SHP77 (cell line): Measurements from ENCODE around the gene KCNC1.

ENCODE experiments used
- DNase-seq, 2 experiments: peaks; one replicate each; lab custom pipeline; 2025; lab: John Stamatoyannopoulos, UW

Gene KCNC1

DNA sequence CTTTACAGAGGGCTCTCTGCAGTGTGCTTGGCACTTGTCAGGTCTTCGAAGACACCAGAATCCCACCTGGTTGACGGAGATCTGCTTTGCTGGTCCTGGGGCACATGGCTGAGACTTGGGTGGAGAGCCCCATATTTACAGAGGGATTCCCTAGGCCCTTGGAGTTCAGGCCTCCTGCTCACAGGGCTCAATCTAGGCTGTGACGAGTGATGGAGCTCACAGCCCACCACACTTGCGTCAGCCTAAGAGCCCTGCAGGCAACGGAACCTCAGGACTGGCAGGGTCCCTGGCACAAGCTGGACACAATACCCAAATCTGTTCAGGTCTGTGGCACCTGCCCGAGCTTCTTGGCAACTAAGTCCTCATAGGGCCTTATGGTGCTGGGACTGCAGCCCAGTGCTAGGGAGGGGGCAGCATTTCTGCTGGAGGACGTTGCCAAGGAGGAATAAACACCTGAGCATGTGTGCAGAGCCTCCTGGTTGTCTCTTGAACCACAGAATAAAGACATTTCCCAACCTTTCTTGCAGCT lies 59.1 kb downstream of the KCNC1 start:
- DNase-seq = no peak

- DNase-seq = no peak
These were observed 60.4 kb downstream of the KCNC1 start for GRCh38 chr11:17794981-17795380.

- no peak for DNase-seq
These were observed 61.6 kb downstream of the KCNC1 start for GRCh38 chr11:17796154-17796553.

DNA sequence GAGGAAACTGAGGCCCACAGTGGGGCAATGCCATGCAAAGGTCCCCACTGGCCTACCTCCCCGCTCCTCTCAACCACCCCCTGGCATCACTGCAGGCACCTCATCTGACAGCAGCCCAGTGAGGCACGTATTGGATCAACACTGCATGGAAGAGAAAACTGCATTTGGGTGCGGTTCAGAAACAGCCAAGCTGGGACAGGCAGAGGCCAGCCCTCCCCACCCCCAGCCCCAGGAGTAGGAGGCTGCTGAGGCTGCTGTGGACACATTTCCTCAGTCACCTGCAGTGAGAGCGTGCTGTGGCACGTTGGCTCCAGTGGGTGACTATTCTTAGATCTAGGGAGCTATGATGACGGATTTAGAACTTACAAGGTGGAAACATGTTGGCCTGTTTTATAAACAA lies 63.7 kb downstream of the KCNC1 start:
- no peak for DNase-seq

DNA sequence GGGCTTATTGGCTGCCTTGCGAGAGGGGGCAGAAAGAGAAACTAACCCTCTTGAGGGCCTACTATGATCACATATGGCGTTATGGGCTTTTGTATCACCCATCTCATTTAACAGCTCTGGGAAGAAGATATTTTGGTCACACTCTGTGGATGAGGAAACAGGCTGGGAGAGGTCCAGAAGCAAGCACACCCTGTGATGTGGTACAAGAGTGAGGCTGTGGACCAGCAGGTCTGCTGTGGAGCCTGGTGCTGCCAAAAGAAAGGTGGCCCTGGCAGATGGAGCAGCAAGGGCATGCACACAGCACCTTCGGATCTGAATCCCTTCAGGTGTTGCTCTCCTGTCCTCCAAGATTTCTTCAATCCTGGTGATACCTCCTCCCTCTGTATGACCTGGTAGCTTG lies 64.1 kb downstream of the KCNC1 start:
- no peak for DNase-seq

GRCh38 chr11:17799147-17799546 lies 64.6 kb downstream of the KCNC1 start:
- DNase-seq = no peak

GRCh38 chr11:17801166-17801565 lies 66.6 kb downstream of the KCNC1 start:
- no peak for DNase-seq

- no peak for DNase-seq
These were observed 67.9 kb downstream of the KCNC1 start for GRCh38 chr11:17802491-17802890.

GRCh38 chr11:17803754-17804334 lies 69.3 kb downstream of the KCNC1 start:
- no peak for DNase-seq

DNA sequence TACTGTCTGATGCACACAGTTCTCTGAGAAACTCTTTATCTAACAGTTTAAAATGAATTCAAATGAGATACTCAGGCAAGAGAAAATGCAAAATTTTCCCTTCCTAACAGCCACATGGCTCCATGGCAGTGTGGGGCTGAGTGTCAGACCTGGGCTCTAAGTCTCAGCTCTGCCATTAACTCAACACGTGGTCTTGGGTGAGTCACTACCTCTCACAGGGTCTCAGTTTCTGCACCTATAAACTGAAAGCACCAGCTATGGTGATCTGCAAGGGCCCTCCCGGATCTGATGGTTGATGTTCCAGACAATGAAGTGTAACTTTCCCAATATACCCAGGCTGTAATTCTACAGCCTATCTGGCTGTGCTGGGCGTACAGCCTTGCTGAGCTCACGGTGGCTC lies 70.5 kb downstream of the KCNC1 start:
- DNase-seq = no peak

GRCh38 chr11:17805873-17806272 lies 71.3 kb downstream of the KCNC1 start:
- no peak for DNase-seq

DNA sequence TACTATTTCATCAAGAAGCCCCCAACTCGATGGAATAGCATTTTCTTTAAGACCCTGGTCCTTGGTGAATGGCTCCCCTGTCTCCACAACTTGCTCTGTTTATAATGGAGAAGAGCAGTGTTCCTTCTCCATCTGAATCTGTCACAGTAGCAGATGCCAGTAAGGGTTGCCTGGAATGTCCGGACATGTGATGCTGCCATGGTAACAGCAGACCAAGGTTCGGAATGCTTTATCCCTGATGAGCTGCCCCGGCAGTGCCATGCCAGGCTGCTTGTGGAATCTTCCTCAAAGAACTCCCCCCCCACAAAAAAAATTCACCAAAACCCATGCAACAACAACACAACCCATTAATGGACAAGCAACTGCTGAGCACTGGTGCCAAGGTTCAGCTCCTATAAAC lies 72.5 kb downstream of the KCNC1 start:
- no peak for DNase-seq

GRCh38 chr11:17810041-17810440 lies 75.5 kb downstream of the KCNC1 start:
- no peak for DNase-seq

DNA sequence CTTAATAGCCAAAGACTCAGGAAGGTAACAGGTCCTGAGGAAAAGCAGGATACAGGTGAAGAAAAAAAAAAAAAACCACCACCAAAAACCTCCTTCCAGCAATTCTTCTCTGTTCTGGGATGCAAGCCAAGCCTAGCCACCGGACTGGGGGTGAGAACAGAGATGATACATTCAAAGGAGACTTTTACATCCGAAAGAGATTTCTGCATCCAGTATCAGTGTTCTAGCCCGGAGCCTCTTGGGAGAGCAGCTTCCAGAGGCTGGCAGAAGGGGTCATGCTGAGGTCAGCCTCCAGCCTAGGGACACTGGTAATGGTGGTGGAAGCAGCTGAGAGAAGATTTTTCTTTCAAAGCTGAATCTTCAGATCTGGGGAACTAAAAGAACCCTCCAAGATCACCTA lies 76.2 kb downstream of the KCNC1 start:
- DNase-seq = no peak

DNA sequence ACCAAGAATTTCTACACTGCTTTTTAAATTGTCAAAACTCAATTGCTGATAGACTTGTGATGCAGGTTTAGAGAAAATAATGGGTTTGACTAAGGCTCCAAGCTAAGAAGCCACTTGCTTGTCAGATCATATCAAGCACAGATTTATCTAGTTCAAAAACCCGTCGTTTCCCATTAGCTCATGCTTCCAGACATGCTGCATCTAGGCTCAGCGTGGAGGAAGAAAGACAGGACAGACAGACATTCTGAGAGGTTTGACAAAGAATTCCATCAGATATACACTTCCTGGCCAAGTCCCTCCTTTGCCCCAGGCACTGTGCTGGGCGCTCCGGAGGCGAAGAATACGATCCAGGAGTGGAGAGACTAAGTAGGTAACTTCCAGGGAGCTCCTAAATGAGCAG lies 76.8 kb downstream of the KCNC1 start:
- no peak for DNase-seq

GRCh38 chr11:17812091-17812864 lies 77.7 kb downstream of the KCNC1 start:
- DNase-seq = no peak

DNA sequence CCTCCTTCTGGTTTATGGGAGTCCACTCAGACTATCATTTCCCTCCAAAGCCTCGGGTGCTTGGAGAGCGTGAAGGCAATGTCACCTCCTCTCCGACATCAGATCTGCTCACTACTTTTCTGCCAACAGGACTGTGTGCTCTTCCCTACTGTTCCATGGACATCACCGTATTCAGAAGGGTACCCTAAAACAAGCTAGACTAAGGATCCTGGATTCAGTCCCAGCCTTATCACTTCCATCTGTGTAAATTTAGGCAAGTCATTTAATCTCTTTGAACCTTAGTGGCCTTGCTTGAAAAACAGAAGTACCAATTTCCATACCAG lies 78.2 kb downstream of the KCNC1 start:
- DNase-seq = no peak

DNA sequence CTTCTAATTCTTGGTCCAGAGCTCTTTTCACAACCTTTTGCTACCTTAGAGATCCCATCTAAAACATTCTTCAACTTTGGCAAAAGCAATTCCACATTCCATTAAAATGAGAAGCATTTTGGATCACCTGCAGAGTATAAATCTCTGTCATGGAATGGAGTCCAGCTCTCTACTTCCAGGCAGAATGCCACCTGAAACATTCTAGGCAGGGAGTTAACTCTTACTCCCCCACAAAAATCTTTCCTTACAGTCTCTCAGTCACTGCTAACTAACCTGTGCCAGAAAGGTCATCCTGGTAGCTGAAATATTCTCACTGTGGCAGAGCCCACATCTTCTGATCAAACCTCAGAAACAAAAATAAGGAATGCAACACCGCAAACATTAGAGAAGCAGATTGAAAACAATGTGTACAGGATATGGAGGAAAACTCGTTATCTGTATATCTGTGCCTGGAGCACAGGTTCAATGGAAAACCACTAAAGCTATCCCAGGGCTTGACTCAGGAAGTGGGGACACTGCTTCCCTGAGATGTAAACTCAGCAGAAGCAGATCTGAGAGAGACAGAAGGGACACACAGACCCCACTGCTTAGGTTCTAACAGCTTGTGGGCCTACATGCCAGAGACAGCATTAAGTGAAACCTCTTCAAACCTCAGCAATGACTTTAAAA lies 78.9 kb downstream of the KCNC1 start:
- DNase-seq = no peak

DNA sequence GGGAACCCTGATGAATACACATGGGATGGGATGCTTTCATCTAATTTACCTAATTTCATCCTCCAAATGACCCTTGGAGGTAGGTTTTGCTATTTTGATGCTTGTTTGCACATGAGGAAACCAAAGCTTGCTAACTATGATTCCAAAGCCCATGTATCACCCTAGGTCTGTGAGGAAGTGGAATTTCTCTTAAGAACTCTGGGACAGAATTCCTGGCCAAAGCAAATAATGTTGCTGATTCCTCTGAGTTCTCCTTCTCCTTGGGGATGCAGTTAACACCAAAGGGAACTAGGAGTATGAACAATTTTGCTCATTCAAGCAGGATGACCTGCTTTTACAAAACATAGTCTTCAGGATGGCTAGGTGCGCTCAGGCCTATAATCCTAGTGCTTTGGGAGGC lies 80.0 kb downstream of the KCNC1 start:
- no peak for DNase-seq

GRCh38 chr11:17816232-17816931 lies 81.8 kb downstream of the KCNC1 start:
- no peak for DNase-seq

DNA sequence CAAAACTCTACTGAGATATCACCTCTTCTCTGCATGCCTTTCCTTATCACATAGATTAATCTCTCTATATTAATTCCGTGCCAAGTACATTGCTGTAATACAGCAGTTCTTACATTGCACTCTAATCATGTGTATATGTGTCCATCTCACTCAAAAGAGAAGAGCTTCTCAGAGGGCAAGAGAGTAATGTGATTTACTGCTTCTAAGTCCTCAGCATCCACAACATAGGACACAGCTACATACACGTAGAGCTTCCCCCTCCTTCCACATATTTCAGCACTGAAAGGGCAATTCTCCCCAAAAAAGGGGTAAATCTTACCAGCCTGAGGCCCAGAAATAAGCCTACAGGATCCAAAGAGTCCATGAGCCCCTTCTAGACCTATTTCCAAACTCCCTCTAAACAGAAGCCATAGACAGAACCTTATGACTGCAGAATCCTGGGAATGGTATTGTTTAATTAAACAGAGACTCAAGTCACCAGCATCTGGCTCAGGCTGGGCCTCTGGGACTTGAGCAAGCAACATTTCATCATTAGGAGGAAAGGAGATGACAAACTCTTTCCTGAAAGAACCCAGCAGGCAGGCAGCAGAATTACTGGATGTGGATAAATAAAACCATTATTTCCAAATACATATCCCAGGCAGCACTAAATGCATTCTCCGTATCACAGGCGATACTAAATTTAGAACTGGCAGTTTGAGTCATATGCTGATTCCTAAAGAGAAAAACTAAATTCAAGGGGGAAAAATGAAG lies 87.2 kb downstream of the KCNC1 start:
- no peak for DNase-seq

- DNase-seq = no peak
These were observed 87.8 kb downstream of the KCNC1 start for GRCh38 chr11:17822401-17822781.
